ENCODE measurements around the gene UMODL1. TPM values are rescaled to one million over a fixed set of nuclear protein-coding genes. Genes with fewer than 3 reads are reported as not detected.

The UMODL1 gene
- total and polyA plus RNA-seq, 2 of the 13 experiments (the other 11 are each of a cell fraction or from before 2014, with no cell fraction given): not detected

DNA sequence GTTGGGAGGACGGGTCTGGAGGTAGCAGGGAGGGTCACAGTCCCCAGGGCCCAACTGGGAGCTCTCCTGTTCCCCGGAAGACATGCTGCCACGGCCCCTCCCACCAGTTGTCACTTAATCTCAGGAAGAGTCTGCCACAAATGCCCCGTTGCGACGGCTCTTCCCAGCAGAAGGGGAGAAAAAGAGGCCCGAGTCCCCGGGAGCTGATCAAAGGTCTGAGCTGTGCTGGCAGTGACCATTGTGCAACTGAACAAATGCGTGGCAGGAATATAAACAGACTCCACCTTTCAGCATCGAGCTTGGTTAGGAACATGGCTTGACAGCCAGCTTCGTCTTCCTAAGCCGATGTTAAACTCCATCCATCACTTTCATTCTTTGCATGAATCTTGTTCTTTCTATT, 33.2 kb upstream of the UMODL1 start (continued):
- TF ChIP-seq MEIS1 (CRISPR knock-in tag; IDR thresholded peaks at IDR 0.05; ENCODE audit: borderline replicate concordance) (peak; percentile 55; the same call in 1 of the 2 replicates), KDM4B (CRISPR knock-in tag; IDR thresholded peaks at IDR 0.05) (0 out of 2 replicates have a peak, but pooled peaks have one; percentile 72), SIX4 (CRISPR knock-in tag; IDR thresholded peaks at IDR 0.05) (no peak), ZNF850 (CRISPR knock-in tag; conservative IDR thresholded peaks at IDR 0.05) (no peak), KDM5A (IDR thresholded peaks at IDR 0.05; ENCODE audit: borderline replicate concordance, low read length) (no peak), ZNF101 (CRISPR knock-in tag; IDR thresholded peaks at IDR 0.05; ENCODE audit: borderline replicate concordance, low read depth) (no peak), GABPA (IDR thresholded peaks at IDR 0.05; ENCODE audit: low read depth, low read length) (no peak), GABPA (CRISPR knock-in tag; IDR thresholded peaks at IDR 0.05; ENCODE audit: low read depth) (0 out of 2 replicates have a peak, but pooled peaks have one; percentile 22), SNAI1 (CRISPR knock-in tag; IDR thresholded peaks at IDR 0.05; ENCODE audit: borderline replicate concordance) (no peak), CREB1 (IDR thresholded peaks at IDR 0.05) (no peak), CREB1 (CRISPR knock-in tag; IDR thresholded peaks at IDR 0.05) (no peak), HDAC1 (CRISPR knock-in tag; IDR thresholded peaks at IDR 0.05) (peak; percentile 52), HOXD1 (CRISPR knock-in tag; IDR thresholded peaks at IDR 0.05) (no peak), DNMT3B (CRISPR knock-in tag; conservative IDR thresholded peaks at IDR 0.05) (no peak), ISL2 (CRISPR knock-in tag; IDR thresholded peaks at IDR 0.05) (peak; percentile 49; the same call in 1 of the 2 replicates), TOE1 (CRISPR knock-in tag; IDR thresholded peaks at IDR 0.05) (no peak), ZNF510 (CRISPR knock-in tag; IDR thresholded peaks at IDR 0.05; ENCODE audit: low read depth) (no peak), MTA1 (CRISPR knock-in tag; IDR thresholded peaks at IDR 0.05; ENCODE audit: borderline replicate concordance) (no peak), HNRNPUL1 (IDR thresholded peaks at IDR 0.05; ENCODE audit: low read depth, low read length) (no peak), ZNF264 (CRISPR knock-in tag; IDR thresholded peaks at IDR 0.05) (peak; percentile 85), ZNF720 (CRISPR knock-in tag; IDR thresholded peaks at IDR 0.05) (no peak), ZNF737 (CRISPR knock-in tag; IDR thresholded peaks at IDR 0.05; ENCODE audit: borderline replicate concordance) (no peak), ZNF674 (CRISPR knock-in tag; IDR thresholded peaks at IDR 0.05; ENCODE audit: low read depth) (no peak), PPARG (CRISPR knock-in tag; conservative IDR thresholded peaks at IDR 0.05) (no peak), ADNP (CRISPR knock-in tag; IDR thresholded peaks at IDR 0.05) (no peak)
- TF ChIP-seq, protein P1, sequence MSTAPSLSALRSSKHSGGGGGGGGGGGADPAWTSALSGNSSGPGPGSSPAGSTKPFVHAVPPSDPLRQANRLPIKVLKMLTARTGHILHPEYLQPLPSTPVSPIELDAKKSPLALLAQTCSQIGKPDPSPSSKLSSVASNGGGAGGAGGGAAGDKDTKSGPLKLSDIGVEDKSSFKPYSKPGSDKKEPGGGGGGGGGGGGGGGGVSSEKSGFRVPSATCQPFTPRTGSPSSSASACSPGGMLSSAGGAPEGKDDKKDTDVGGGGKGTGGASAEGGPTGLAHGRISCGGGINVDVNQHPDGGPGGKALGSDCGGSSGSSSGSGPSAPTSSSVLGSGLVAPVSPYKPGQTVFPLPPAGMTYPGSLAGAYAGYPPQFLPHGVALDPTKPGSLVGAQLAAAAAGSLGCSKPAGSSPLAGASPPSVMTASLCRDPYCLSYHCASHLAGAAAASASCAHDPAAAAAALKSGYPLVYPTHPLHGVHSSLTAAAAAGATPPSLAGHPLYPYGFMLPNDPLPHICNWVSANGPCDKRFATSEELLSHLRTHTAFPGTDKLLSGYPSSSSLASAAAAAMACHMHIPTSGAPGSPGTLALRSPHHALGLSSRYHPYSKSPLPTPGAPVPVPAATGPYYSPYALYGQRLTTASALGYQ (CRISPR knock-in tag; IDR thresholded peaks at IDR 0.05): no peak
- TF ChIP-seq, protein P2, sequence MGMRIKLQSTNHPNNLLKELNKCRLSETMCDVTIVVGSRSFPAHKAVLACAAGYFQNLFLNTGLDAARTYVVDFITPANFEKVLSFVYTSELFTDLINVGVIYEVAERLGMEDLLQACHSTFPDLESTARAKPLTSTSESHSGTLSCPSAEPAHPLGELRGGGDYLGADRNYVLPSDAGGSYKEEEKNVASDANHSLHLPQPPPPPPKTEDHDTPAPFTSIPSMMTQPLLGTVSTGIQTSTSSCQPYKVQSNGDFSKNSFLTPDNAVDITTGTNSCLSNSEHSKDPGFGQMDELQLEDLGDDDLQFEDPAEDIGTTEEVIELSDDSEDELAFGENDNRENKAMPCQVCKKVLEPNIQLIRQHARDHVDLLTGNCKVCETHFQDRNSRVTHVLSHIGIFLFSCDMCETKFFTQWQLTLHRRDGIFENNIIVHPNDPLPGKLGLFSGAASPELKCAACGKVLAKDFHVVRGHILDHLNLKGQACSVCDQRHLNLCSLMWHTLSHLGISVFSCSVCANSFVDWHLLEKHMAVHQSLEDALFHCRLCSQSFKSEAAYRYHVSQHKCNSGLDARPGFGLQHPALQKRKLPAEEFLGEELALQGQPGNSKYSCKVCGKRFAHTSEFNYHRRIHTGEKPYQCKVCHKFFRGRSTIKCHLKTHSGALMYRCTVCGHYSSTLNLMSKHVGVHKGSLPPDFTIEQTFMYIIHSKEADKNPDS (CRISPR knock-in tag; IDR thresholded peaks at IDR 0.05): no peak
- TF ChIP-seq, protein P3, sequence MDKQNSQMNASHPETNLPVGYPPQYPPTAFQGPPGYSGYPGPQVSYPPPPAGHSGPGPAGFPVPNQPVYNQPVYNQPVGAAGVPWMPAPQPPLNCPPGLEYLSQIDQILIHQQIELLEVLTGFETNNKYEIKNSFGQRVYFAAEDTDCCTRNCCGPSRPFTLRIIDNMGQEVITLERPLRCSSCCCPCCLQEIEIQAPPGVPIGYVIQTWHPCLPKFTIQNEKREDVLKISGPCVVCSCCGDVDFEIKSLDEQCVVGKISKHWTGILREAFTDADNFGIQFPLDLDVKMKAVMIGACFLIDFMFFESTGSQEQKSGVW (CRISPR knock-in tag; IDR thresholded peaks at IDR 0.05; ENCODE audit: borderline replicate concordance): no peak
- TF ChIP-seq, protein P4, sequence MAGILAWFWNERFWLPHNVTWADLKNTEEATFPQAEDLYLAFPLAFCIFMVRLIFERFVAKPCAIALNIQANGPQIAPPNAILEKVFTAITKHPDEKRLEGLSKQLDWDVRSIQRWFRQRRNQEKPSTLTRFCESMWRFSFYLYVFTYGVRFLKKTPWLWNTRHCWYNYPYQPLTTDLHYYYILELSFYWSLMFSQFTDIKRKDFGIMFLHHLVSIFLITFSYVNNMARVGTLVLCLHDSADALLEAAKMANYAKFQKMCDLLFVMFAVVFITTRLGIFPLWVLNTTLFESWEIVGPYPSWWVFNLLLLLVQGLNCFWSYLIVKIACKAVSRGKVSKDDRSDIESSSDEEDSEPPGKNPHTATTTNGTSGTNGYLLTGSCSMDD (CRISPR knock-in tag; IDR thresholded peaks at IDR 0.05): no peak
